Memory B cell (primary cell): ENCODE measurements around the gene SLC6A5.
A peak's percentile ranks its signal among the peaks of the same experiment; 100 is the strongest.

Experiments
- ATAC-seq: fragments of 150-1000 bp; cut with Tn5 transposase; 2 replicates; pipeline ENCODE4 v1.10.0; 2021; ENCODE audit warnings: low read depth, mild to moderate bottlenecking, moderate library complexity
- DNase-seq, 2 donors: peaks; one replicate each; pipeline ENCODE4 v3.0.0; 2022; ENCODE audit warnings: low spot score in 2 of 2
- H3K27ac Mint-ChIP-seq: one replicate; pipeline ENCODE4 v1.8.0; 2022; ENCODE audit warnings: mild to moderate bottlenecking, moderate library complexity, mixed read lengths
- H3K27me3 Mint-ChIP-seq: one replicate; pipeline ENCODE4 v1.8.0; 2022; ENCODE audit warnings: mixed read lengths
- H3K36me3 Mint-ChIP-seq: one replicate; pipeline ENCODE4 v1.8.0; 2022; ENCODE audit warnings: mild to moderate bottlenecking, mixed read lengths
- H3K4me1 Mint-ChIP-seq: one replicate; pipeline ENCODE4 v1.8.0; 2022; ENCODE audit warnings: mixed read lengths
- H3K4me3 Mint-ChIP-seq: one replicate; pipeline ENCODE4 v1.8.0; 2022; ENCODE audit warnings: mild to moderate bottlenecking, moderate library complexity, mixed read lengths
- H3K9me3 Mint-ChIP-seq: one replicate; pipeline ENCODE4 v1.8.0; 2022; ENCODE audit warnings: mixed read lengths

The SLC6A5 gene

GRCh38 chr11:20621679-20622078, 22.3 kb downstream of the SLC6A5 start:
- Mint-ChIP-seq H3K27me3 (peaks cover 3% of the 10 kb centered on the region), H3K36me3 (no peaks in the 10 kb centered on the region), H3K9me3 (no peaks in the 10 kb centered on the region), H3K4me1 (peaks cover 5% of the 10 kb centered on the region), H3K4me3 (no peak overlapping the region), H3K27ac (no peak overlapping the region)
- DNase-seq: no peak
- ATAC-seq: no peak

- Mint-ChIP-seq H3K4me1 (peaks cover 5% of the 10 kb centered on the region), H3K27me3 (peaks cover 3% of the 10 kb centered on the region)
Measured at GRCh38 chr11:20623252-20623651, 23.8 kb downstream of the SLC6A5 start.

GRCh38 chr11:20626279-20626678, 26.9 kb downstream of the SLC6A5 start:
- H3K9me3 Mint-ChIP-seq: peaks cover 3% of the 10 kb centered on the region

More at GRCh38 chr11:20623252-20623651, 23.8 kb downstream of the SLC6A5 start:
- Mint-ChIP-seq H3K4me3 (no peak overlapping the region), H3K9me3 (no peaks in the 10 kb centered on the region), H3K27ac (no peak overlapping the region), H3K36me3 (no peaks in the 10 kb centered on the region)
- ATAC-seq (no peak), DNase-seq (no peak)

DNA sequence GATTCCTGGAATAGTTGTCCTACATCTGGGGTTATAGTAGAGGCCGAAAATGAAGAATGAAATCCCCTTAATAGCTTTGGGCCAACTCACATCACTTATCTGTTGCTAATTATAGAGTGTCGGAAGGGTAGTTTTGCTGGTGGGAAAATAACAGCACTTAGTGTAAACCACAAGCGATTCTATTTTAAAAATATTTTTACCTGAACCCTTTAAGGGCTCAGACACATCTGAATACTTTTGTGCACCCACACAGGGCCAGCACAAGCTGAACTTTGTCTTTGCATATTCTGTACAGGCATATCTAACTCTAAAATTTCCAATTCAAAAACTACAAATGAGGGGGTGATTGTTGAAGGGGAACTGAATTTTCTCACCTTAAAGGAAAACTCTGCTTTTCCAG, 27.6 kb downstream of the SLC6A5 start:
- Mint-ChIP-seq H3K9me3 (peaks cover 3% of the 10 kb centered on the region), H3K36me3 (no peaks in the 10 kb centered on the region), H3K4me3 (no peak overlapping the region), H3K4me1 (peaks cover 5% of the 10 kb centered on the region), H3K27ac (no peak overlapping the region), H3K27me3 (peaks cover 3% of the 10 kb centered on the region)
- DNase-seq: no peak
- ATAC-seq: no peak

More at GRCh38 chr11:20626279-20626678, 26.9 kb downstream of the SLC6A5 start:
- Mint-ChIP-seq H3K4me1 (peaks cover 5% of the 10 kb centered on the region), H3K27ac (no peak overlapping the region), H3K36me3 (no peaks in the 10 kb centered on the region), H3K27me3 (peaks cover 3% of the 10 kb centered on the region), H3K4me3 (no peak overlapping the region)
- DNase-seq (no peak), ATAC-seq (no peak)

GRCh38 chr11:20627701-20628100, 28.3 kb downstream of the SLC6A5 start:
- peaks cover 3% of the 10 kb centered on the region for H3K9me3 Mint-ChIP-seq
- H3K4me3 Mint-ChIP-seq: no peak overlapping the region
- H3K27ac Mint-ChIP-seq: no peak overlapping the region
- DNase-seq: no peak
- ATAC-seq: no peak
- no peaks in the 10 kb centered on the region for H3K36me3 Mint-ChIP-seq
- peaks cover 5% of the 10 kb centered on the region for H3K4me1 Mint-ChIP-seq
- peaks cover 3% of the 10 kb centered on the region for H3K27me3 Mint-ChIP-seq

GRCh38 chr11:20631519-20632168, 32.2 kb downstream of the SLC6A5 start:
- H3K27me3 Mint-ChIP-seq: no peaks in the 10 kb centered on the region
- H3K9me3 Mint-ChIP-seq: peaks cover 3% of the 10 kb centered on the region
- no peaks in the 10 kb centered on the region for H3K36me3 Mint-ChIP-seq
- DNase-seq (no peak), ATAC-seq (no peak)
- H3K4me3 Mint-ChIP-seq: no peak overlapping the region
- no peak overlapping the region for H3K27ac Mint-ChIP-seq
- H3K4me1 Mint-ChIP-seq: no peaks in the 10 kb centered on the region

DNA sequence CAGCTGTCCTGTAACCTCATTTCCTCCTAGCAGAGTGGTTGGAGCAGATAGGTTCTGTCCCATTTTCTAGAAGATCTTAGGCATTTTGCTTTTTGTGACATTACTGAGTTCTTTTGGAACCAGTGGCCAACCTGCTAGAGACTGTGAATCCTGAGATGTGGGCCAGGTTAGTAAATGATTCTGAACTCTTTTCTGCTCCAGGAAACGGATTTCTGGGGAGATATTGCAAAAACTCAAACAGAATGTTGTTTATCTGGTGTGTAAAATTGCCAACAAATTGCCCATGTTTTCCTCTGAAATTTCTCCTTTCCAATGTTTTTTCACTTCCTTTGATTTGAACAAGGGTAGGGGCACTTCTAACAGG, 32.7 kb downstream of the SLC6A5 start:
- no peaks in the 10 kb centered on the region for H3K4me1 Mint-ChIP-seq
- no peaks in the 10 kb centered on the region for H3K27me3 Mint-ChIP-seq
- no peak overlapping the region for H3K4me3 Mint-ChIP-seq
- peaks cover 3% of the 10 kb centered on the region for H3K9me3 Mint-ChIP-seq
- DNase-seq (no peak), ATAC-seq (no peak)
- no peak overlapping the region for H3K27ac Mint-ChIP-seq
- H3K36me3 Mint-ChIP-seq: no peaks in the 10 kb centered on the region

DNA sequence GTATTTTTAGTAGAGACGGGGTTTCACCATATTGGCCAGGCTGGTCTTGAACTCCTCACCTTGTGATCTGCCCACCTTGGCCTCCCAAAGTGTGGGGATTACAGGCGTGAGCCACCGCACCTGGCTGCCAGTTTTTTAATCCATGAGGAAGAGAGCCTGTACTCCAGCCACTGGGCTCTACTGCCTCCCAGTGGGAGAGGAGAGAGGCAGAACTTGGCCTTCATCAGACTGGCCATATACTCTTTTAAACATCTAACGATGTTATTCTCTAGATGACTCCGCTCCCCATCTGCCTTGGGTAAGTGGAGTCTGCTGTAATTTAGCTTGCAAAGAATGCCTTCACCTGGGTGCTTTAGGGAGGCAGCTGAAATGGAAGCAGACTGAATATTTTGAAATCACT, 34.6 kb downstream of the SLC6A5 start:
- Mint-ChIP-seq H3K36me3 (no peaks in the 10 kb centered on the region), H3K4me3 (no peak overlapping the region), H3K27me3 (peaks cover 4% of the 10 kb centered on the region), H3K9me3 (peaks cover 3% of the 10 kb centered on the region), H3K4me1 (no peaks in the 10 kb centered on the region), H3K27ac (no peak overlapping the region)
- ATAC-seq: no peak
- DNase-seq: no peak

DNA sequence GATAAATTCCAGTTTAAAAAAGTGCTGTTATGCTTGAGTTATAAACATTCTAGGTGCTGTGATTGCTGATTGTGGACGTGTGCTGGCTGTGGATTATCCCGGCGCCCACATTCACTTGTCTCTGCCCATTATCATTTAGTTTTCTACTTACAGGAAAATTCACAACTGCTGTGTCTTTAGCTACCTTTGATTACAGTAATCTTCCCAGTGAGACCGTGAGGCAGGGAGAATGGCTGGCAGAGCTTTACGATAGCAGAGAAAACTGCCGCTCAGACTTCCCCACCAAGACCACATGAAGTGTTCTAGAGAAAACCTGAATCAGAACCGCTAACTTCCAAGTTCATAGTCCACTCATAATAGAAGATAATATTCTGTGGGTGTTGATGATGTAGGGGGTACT, 35.4 kb downstream of the SLC6A5 start:
- Mint-ChIP-seq H3K4me1 (no peaks in the 10 kb centered on the region), H3K4me3 (no peak overlapping the region), H3K9me3 (peaks cover 3% of the 10 kb centered on the region), H3K27ac (no peak overlapping the region), H3K27me3 (peaks cover 4% of the 10 kb centered on the region), H3K36me3 (no peaks in the 10 kb centered on the region)
- ATAC-seq (no peak), DNase-seq (no peak)

DNA sequence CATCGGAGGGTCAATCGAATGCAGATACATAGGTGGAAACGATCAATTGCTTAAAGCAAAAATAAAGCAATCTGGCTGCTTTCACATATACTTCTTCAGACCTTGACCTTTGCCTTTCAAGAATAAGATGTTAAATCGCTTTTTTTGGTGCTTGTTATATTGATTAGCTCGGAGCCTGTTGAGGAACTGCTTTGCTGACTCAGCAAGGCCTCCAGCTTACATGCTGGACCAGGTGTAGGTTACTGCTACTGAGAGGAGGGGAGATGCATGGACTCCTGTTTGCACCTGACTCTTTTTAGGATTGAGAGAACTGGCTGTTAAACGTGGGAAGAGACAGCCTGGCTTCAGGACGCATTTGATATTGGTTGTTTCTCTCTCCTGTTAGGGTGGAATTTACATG, 38.7 kb downstream of the SLC6A5 start:
- no peak overlapping the region for H3K4me3 Mint-ChIP-seq
- no peak overlapping the region for H3K27ac Mint-ChIP-seq
- no peak for DNase-seq
- no peak for ATAC-seq
- peaks cover 4% of the 10 kb centered on the region for H3K27me3 Mint-ChIP-seq
- H3K9me3 Mint-ChIP-seq: no peaks in the 10 kb centered on the region
- H3K4me1 Mint-ChIP-seq: no peaks in the 10 kb centered on the region
- no peaks in the 10 kb centered on the region for H3K36me3 Mint-ChIP-seq

- Mint-ChIP-seq H3K4me3 (no peak overlapping the region), H3K36me3 (no peaks in the 10 kb centered on the region), H3K4me1 (no peaks in the 10 kb centered on the region), H3K27me3 (peaks cover 4% of the 10 kb centered on the region), H3K27ac (no peak overlapping the region), H3K9me3 (no peaks in the 10 kb centered on the region)
- DNase-seq: no peak
- no peak for ATAC-seq
Measured at GRCh38 chr11:20639688-20640087, 40.3 kb downstream of the SLC6A5 start.

- H3K4me1 Mint-ChIP-seq: no peaks in the 10 kb centered on the region
- peaks cover 8% of the 10 kb centered on the region for H3K27me3 Mint-ChIP-seq
- no peaks in the 10 kb centered on the region for H3K9me3 Mint-ChIP-seq
- ATAC-seq (no peak), DNase-seq (no peak)
- H3K36me3 Mint-ChIP-seq: no peaks in the 10 kb centered on the region
- H3K27ac Mint-ChIP-seq: no peak overlapping the region
- no peak overlapping the region for H3K4me3 Mint-ChIP-seq
Measured at GRCh38 chr11:20640401-20640800, 41.0 kb downstream of the SLC6A5 start.

- H3K36me3 Mint-ChIP-seq: no peaks in the 10 kb centered on the region
- DNase-seq: no peak
- H3K9me3 Mint-ChIP-seq: no peaks in the 10 kb centered on the region
- ATAC-seq: no peak
- H3K27ac Mint-ChIP-seq: no peak overlapping the region
- H3K27me3 Mint-ChIP-seq: peaks cover 5% of the 10 kb centered on the region
- no peaks in the 10 kb centered on the region for H3K4me1 Mint-ChIP-seq
- no peak overlapping the region for H3K4me3 Mint-ChIP-seq
Measured at GRCh38 chr11:20644360-20644759, 45.0 kb downstream of the SLC6A5 start.

- peak; percentile 29 to 32 for DNase-seq
- H3K9me3 Mint-ChIP-seq: no peaks in the 10 kb centered on the region
- no peaks in the 10 kb centered on the region for H3K4me1 Mint-ChIP-seq
- H3K27me3 Mint-ChIP-seq: peaks cover 8% of the 10 kb centered on the region
- ATAC-seq: no peak
- H3K36me3 Mint-ChIP-seq: no peaks in the 10 kb centered on the region
- H3K4me3 Mint-ChIP-seq: no peak overlapping the region
- no peak overlapping the region for H3K27ac Mint-ChIP-seq
Measured at GRCh38 chr11:20647976-20648565, 48.7 kb downstream of the SLC6A5 start.

GRCh38 chr11:20652150-20652806, 52.9 kb downstream of the SLC6A5 start:
- Mint-ChIP-seq H3K27ac (no peak overlapping the region), H3K4me1 (no peaks in the 10 kb centered on the region)

More at GRCh38 chr11:20652150-20652806, 52.9 kb downstream of the SLC6A5 start:
- DNase-seq: no peak
- peaks cover 9% of the 10 kb centered on the region for H3K27me3 Mint-ChIP-seq
- H3K9me3 Mint-ChIP-seq: no peaks in the 10 kb centered on the region
- no peak for ATAC-seq
- no peaks in the 10 kb centered on the region for H3K36me3 Mint-ChIP-seq
- no peak overlapping the region for H3K4me3 Mint-ChIP-seq
